Vagina (tissue), 2 donors: ENCODE results near the gene OPHN1. TPM values are rescaled to one million over a fixed set of nuclear protein-coding genes. Genes with fewer than 3 reads are reported as not detected.

Experiments
- DNase-seq, 2 donors: peaks; one replicate each; pipeline ENCODE4 v3.0.0-alpha.2; 2017; ENCODE audit errors: extremely low spot score in 2 of 2
- H3K27ac ChIP-seq: fragments of 200-600 bp; sonication (generic); one replicate; pipeline ENCODE4 v1.5.1; 2019
- H3K27me3 ChIP-seq: fragments of 200-600 bp; sonication (generic); one replicate; pipeline ENCODE4 v1.5.1; 2019
- H3K36me3 ChIP-seq, 2 donors: fragments of 200-600 bp; sonication (generic); one replicate each; pipeline ENCODE4 v1.5.1; 2017 to 2019
- H3K4me1 ChIP-seq: fragments of 200-600 bp; sonication (generic); one replicate; pipeline ENCODE4 v1.5.1; 2019
- H3K4me3 ChIP-seq, 2 donors: fragments of 200-600 bp; sonication (generic); 1 replicate in 1 of 2; 2 replicates in 1 of 2; pipeline ENCODE4 v1.5.1; 2016 to 2019
- H3K9me3 ChIP-seq: fragments of 200-600 bp; sonication (generic); one replicate; pipeline ENCODE4 v1.5.1; 2019
- CTCF ChIP-seq, 3 experiments: fragments of 450-650 bp in 2 of 3; fragments of 200-600 bp in 1 of 3; sonication (generic) in 1 of 3; IDR thresholded peaks; one replicate each; pipeline ENCODE4 v1.5.1; 2017 to 2019; ENCODE audit warnings: antibody characterized with exemption in 3 of 3, mild to moderate bottlenecking in 2 of 3, moderate library complexity in 2 of 3
- POLR2A ChIP-seq, 2 donors: fragments of 450-650 bp; IDR thresholded peaks; one replicate each; pipeline ENCODE4 v1.6.1; 2017; ENCODE audit warnings: antibody characterized with exemption in 2 of 2, mild to moderate bottlenecking in 2 of 2, moderate library complexity in 2 of 2
- POLR2AphosphoS5 ChIP-seq, 2 donors: sonication (generic); formaldehyde crosslinking; IDR thresholded peaks; one replicate each; pipeline ENCODE4 v1.9.0; 2017; ENCODE audit warnings: antibody characterized with exemption in 2 of 2, mild to moderate bottlenecking in 2 of 2, low read depth in 1 of 2; ENCODE audit not compliant: insufficient read depth in 1 of 2
- intact Hi-C: fragments of 100-400 bp; cut with DNase I; formaldehyde crosslinking; loops from one replicate; pipeline ENCODE4 v1.15.1; 2023
- total RNA-seq: library from RNA; depleted of rRNA; stranded (reverse); fragments of >200 nt; gene quantifications from one replicate; pipeline ENCODE4 v1.2.3, GENCODE V29; 2016

Gene OPHN1
- total RNA-seq, 1 donor from 2014 or later, result 11.5 TPM

GRCh38 chrX:68139791-68140190 lies 293.5 kb downstream of the OPHN1 start:
- Histone ChIP-seq H3K27me3 (no peaks in the 10 kb centered on the region), H3K4me1 (no peaks in the 10 kb centered on the region), H3K4me3 (no peak overlapping the region), H3K9me3 (no peaks in the 10 kb centered on the region), H3K27ac (no peak overlapping the region), H3K36me3 (no peaks in the 10 kb centered on the region)
- no peak for TF ChIP-seq POLR2A (IDR thresholded peaks at IDR 0.05)
- no peak for TF ChIP-seq CTCF (IDR thresholded peaks at IDR 0.05)
- no peak for TF ChIP-seq POLR2AphosphoS5 (IDR thresholded peaks at IDR 0.05; ENCODE audit: insufficient read depth in 1 of 2, low read depth in 1 of 2)
- intact Hi-C loops, result no loop called here
- no peak for DNase-seq

GRCh38 chrX:68133181-68133580 lies 300.1 kb downstream of the OPHN1 start:
- Histone ChIP-seq H3K27me3 (no peaks in the 10 kb centered on the region), H3K27ac (no peak overlapping the region), H3K9me3 (no peaks in the 10 kb centered on the region), H3K4me3 (no peak overlapping the region), H3K36me3 (no peaks in the 10 kb centered on the region), H3K4me1 (no peaks in the 10 kb centered on the region)
- intact Hi-C loops, result no loop called here
- TF ChIP-seq CTCF (IDR thresholded peaks at IDR 0.05), result no peak
- no peak for TF ChIP-seq POLR2AphosphoS5 (IDR thresholded peaks at IDR 0.05; ENCODE audit: insufficient read depth in 1 of 2, low read depth in 1 of 2)
- TF ChIP-seq POLR2A (IDR thresholded peaks at IDR 0.05), result no peak
- no peak for DNase-seq

- no peaks in the 10 kb centered on the region for H3K36me3 ChIP-seq
- no peaks in the 10 kb centered on the region for H3K4me1 ChIP-seq
- no peaks in the 10 kb centered on the region for H3K9me3 ChIP-seq
- no peak overlapping the region for H3K4me3 ChIP-seq
- H3K27me3 ChIP-seq, result no peaks in the 10 kb centered on the region
- H3K27ac ChIP-seq, result no peak overlapping the region
- intact Hi-C loops, result no loop called here
- TF ChIP-seq POLR2A (IDR thresholded peaks at IDR 0.05), result no peak
- no peak for TF ChIP-seq CTCF (IDR thresholded peaks at IDR 0.05)
- TF ChIP-seq POLR2AphosphoS5 (IDR thresholded peaks at IDR 0.05; ENCODE audit: insufficient read depth in 1 of 2, low read depth in 1 of 2), result no peak
- DNase-seq, result no peak
These were observed 300.5 kb downstream of the OPHN1 start for GRCh38 chrX:68132749-68133148.

- intact Hi-C loops, result no loop called here
- no peaks in the 10 kb centered on the region for H3K4me1 ChIP-seq
- no peak for TF ChIP-seq POLR2A (IDR thresholded peaks at IDR 0.05)
- TF ChIP-seq CTCF (IDR thresholded peaks at IDR 0.05), result no peak
- TF ChIP-seq POLR2AphosphoS5 (IDR thresholded peaks at IDR 0.05; ENCODE audit: insufficient read depth in 1 of 2, low read depth in 1 of 2), result no peak
- no peaks in the 10 kb centered on the region for H3K36me3 ChIP-seq
- peaks cover 5% of the 10 kb centered on the region for H3K9me3 ChIP-seq
- no peak for DNase-seq
- H3K27me3 ChIP-seq, result no peaks in the 10 kb centered on the region
- H3K4me3 ChIP-seq, result no peak overlapping the region
- no peak overlapping the region for H3K27ac ChIP-seq
These were observed 311.5 kb downstream of the OPHN1 start for GRCh38 chrX:68121835-68122234.

GRCh38 chrX:68121371-68121770 lies 311.9 kb downstream of the OPHN1 start:
- H3K4me3 ChIP-seq, result no peak overlapping the region
- H3K27me3 ChIP-seq, result no peaks in the 10 kb centered on the region
- H3K4me1 ChIP-seq, result no peaks in the 10 kb centered on the region
- no peak for TF ChIP-seq CTCF (IDR thresholded peaks at IDR 0.05)
- no peak for TF ChIP-seq POLR2A (IDR thresholded peaks at IDR 0.05)
- no peak for TF ChIP-seq POLR2AphosphoS5 (IDR thresholded peaks at IDR 0.05; ENCODE audit: insufficient read depth in 1 of 2, low read depth in 1 of 2)
- no peaks in the 10 kb centered on the region for H3K36me3 ChIP-seq
- H3K27ac ChIP-seq, result no peak overlapping the region
- H3K9me3 ChIP-seq, result peaks cover 5% of the 10 kb centered on the region
- intact Hi-C loops, result no loop called here
- no peak for DNase-seq
